ENCODE data around the gene DMD. TPM values are rescaled to one million over a fixed set of nuclear protein-coding genes. Genes with fewer than 3 reads are reported as not detected.
A peak's percentile ranks its signal among the peaks of the same experiment; 100 is the strongest.

The DMD gene
- total and polyA plus RNA-seq, 2 of the 13 experiments (the other 11 are each of a cell fraction or from before 2014, with no cell fraction given): 17.6 to 25.9 TPM

- no peak overlapping the region for H3K9ac ChIP-seq (ENCODE audit: insufficient read depth, low read depth, low read length)
- ChIA-PET POLR2A (no interaction called here), CTCF (ENCODE audit: low intra/inter-chr PET ratio, low total read pairs) (no interaction called here)
- no peak overlapping the region for H3K4me2 ChIP-seq (ENCODE audit: low read depth, low read length)
- WGBS (ENCODE audit: low lambda C conversion rate): 3% methylated on average over 3 of the region's 3 CpGs
- FAIRE-seq: no peak
- ATAC-seq: no peak
- TF ChIP-seq BCL6 (CRISPR knock-in tag; IDR thresholded peaks at IDR 0.05) (no peak), SMARCC2 (IDR thresholded peaks at IDR 0.05) (no peak), CREB1 (IDR thresholded peaks at IDR 0.05) (peak; percentile 90), CREB1 (CRISPR knock-in tag; IDR thresholded peaks at IDR 0.05) (no peak), ATF7 (IDR thresholded peaks at IDR 0.05) (peak; percentile 93), ATF7 (CRISPR knock-in tag; IDR thresholded peaks at IDR 0.05) (no peak)
- TF ChIP-seq, protein P1, sequence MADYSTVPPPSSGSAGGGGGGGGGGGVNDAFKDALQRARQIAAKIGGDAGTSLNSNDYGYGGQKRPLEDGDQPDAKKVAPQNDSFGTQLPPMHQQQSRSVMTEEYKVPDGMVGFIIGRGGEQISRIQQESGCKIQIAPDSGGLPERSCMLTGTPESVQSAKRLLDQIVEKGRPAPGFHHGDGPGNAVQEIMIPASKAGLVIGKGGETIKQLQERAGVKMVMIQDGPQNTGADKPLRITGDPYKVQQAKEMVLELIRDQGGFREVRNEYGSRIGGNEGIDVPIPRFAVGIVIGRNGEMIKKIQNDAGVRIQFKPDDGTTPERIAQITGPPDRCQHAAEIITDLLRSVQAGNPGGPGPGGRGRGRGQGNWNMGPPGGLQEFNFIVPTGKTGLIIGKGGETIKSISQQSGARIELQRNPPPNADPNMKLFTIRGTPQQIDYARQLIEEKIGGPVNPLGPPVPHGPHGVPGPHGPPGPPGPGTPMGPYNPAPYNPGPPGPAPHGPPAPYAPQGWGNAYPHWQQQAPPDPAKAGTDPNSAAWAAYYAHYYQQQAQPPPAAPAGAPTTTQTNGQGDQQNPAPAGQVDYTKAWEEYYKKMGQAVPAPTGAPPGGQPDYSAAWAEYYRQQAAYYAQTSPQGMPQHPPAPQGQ (CRISPR knock-in tag; IDR thresholded peaks at IDR 0.05; ENCODE audit: borderline replicate concordance): no peak
- no peak for DNase-seq (ENCODE audit: low spot score)
- no peak overlapping the region for H3K4me3 ChIP-seq (replicated peaks in 1 of 3; ENCODE audit: insufficient read depth in 1 of 3, low read depth in 2 of 3, low read length in 3 of 3)
- no TSS peak for BruUV-seq (replicated peaks)
- no peak overlapping the region for H2AFZ ChIP-seq (ENCODE audit: low read length)
- H3K4me1 ChIP-seq (ENCODE audit: insufficient read depth, low read length): no peaks in the 10 kb centered on the region
- no peaks in the 10 kb centered on the region for H4K20me1 ChIP-seq (ENCODE audit: insufficient read depth, low read length)
- no peak overlapping the region for H3K27ac ChIP-seq (ENCODE audit: extremely low read length, insufficient read depth, low read length)
- in situ Hi-C loops (cut with HindIII; ENCODE audit: extremely low pct_ligation_motif_present, low pct_unique_long_range_greater_than_20kb) (no loop called here), intact Hi-C loops (cut with micrococcal nuclease; ENCODE audit: unreplicated experiment) (no loop called here)
- no peaks in the 10 kb centered on the region for H3K27me3 ChIP-seq (ENCODE audit: control insufficient read depth in 1 of 2, insufficient read depth in 2 of 2, low read length in 2 of 2)
- H3K36me3 ChIP-seq (replicated peaks in 1 of 2; ENCODE audit: control insufficient read depth in 1 of 2, insufficient read depth in 2 of 2, low read length in 2 of 2): no peaks in the 10 kb centered on the region
- no peaks in the 10 kb centered on the region for H3K79me2 ChIP-seq (ENCODE audit: insufficient read depth, low read length)
- no peaks in the 10 kb centered on the region for H3K9me3 ChIP-seq (ENCODE audit: low read length)
Observed at GRCh38 chrX:32489125-32489524, 722.2 kb downstream of the DMD start.

DNA sequence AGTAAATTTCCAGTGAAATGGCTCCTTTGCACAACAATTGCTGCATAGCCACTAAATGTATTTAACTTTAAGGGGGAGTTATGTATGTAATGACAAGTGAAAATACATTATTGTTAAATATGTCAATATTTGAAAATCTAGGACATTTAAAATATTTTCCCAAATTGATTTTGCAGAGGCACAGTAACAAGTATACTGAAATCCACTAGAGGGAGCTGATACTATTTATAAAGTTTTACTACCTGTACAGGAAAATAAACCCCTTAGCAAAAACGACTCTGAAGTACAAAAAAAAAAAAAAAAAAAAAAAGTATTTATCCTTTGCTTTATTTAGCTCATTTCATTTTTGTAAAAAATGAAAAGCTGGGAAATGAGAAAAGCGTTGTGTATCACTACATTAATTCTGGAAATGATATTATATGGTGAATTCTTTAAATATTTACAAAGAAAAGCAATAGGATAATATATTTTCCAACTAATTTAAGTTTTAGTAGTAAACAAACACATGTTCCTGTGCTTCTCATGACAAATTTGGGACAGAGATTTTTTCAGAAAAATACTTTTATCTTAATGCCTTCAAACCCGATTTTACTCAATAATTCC is 727.7 kb downstream of the DMD start:
- FAIRE-seq: no peak
- Histone ChIP-seq H3K9me3 (ENCODE audit: low read length) (no peaks in the 10 kb centered on the region), H3K27ac (ENCODE audit: extremely low read length, insufficient read depth, low read length) (no peak overlapping the region), H2AFZ (ENCODE audit: low read length) (no peak overlapping the region), H3K79me2 (ENCODE audit: insufficient read depth, low read length) (no peaks in the 10 kb centered on the region), H3K4me1 (ENCODE audit: insufficient read depth, low read length) (no peaks in the 10 kb centered on the region), H3K27me3 (ENCODE audit: control insufficient read depth in 1 of 2, insufficient read depth in 2 of 2, low read length in 2 of 2) (no peaks in the 10 kb centered on the region), H3K4me2 (ENCODE audit: low read depth, low read length) (no peak overlapping the region), H3K4me3 (replicated peaks in 1 of 3; ENCODE audit: insufficient read depth in 1 of 3, low read depth in 2 of 3, low read length in 3 of 3) (no peak overlapping the region), H3K9ac (ENCODE audit: insufficient read depth, low read depth, low read length) (no peak overlapping the region), H3K36me3 (replicated peaks in 1 of 2; ENCODE audit: control insufficient read depth in 1 of 2, insufficient read depth in 2 of 2, low read length in 2 of 2) (no peaks in the 10 kb centered on the region), H4K20me1 (ENCODE audit: insufficient read depth, low read length) (no peaks in the 10 kb centered on the region)
- in situ Hi-C loops (cut with HindIII; ENCODE audit: extremely low pct_ligation_motif_present, low pct_unique_long_range_greater_than_20kb) (no loop called here), intact Hi-C loops (cut with micrococcal nuclease; ENCODE audit: unreplicated experiment) (loop anchor here (2.0 to 5.0 kb wide), 2 partner anchors 189 to 853 kb away; no protein-coding TSS in a partner anchor)
- no peak for DNase-seq (ENCODE audit: low spot score)
- CTCF ChIA-PET (ENCODE audit: low intra/inter-chr PET ratio, low total read pairs): no interaction called here
- POLR2A ChIA-PET: no interaction called here
- no peak for ATAC-seq
- BruUV-seq (replicated peaks): no TSS peak
- WGBS (ENCODE audit: low lambda C conversion rate): 0% methylated on average over 3 of the region's 3 CpGs
- TF ChIP-seq, protein P2, sequence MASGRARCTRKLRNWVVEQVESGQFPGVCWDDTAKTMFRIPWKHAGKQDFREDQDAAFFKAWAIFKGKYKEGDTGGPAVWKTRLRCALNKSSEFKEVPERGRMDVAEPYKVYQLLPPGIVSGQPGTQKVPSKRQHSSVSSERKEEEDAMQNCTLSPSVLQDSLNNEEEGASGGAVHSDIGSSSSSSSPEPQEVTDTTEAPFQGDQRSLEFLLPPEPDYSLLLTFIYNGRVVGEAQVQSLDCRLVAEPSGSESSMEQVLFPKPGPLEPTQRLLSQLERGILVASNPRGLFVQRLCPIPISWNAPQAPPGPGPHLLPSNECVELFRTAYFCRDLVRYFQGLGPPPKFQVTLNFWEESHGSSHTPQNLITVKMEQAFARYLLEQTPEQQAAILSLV (CRISPR knock-in tag; IDR thresholded peaks at IDR 0.05; ENCODE audit: borderline replicate concordance): no peak
- TF ChIP-seq MED1 (CRISPR knock-in tag; IDR thresholded peaks at IDR 0.05) (no peak), KMT2A (CRISPR knock-in tag; IDR thresholded peaks at IDR 0.05) (no peak), ZNF83 (CRISPR knock-in tag; IDR thresholded peaks at IDR 0.05; ENCODE audit: borderline replicate concordance) (no peak), ZNF451 (CRISPR knock-in tag; IDR thresholded peaks at IDR 0.05) (no peak), MTF2 (CRISPR knock-in tag; IDR thresholded peaks at IDR 0.05; ENCODE audit: borderline replicate concordance) (no peak), WIZ (CRISPR knock-in tag; IDR thresholded peaks at IDR 0.05) (no peak)
- TF ChIP-seq, protein P3, sequence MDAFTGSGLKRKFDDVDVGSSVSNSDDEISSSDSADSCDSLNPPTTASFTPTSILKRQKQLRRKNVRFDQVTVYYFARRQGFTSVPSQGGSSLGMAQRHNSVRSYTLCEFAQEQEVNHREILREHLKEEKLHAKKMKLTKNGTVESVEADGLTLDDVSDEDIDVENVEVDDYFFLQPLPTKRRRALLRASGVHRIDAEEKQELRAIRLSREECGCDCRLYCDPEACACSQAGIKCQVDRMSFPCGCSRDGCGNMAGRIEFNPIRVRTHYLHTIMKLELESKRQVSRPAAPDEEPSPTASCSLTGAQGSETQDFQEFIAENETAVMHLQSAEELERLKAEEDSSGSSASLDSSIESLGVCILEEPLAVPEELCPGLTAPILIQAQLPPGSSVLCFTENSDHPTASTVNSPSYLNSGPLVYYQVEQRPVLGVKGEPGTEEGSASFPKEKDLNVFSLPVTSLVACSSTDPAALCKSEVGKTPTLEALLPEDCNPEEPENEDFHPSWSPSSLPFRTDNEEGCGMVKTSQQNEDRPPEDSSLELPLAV (CRISPR knock-in tag; conservative IDR thresholded peaks at IDR 0.05; ENCODE audit: low read depth): no peak
- TF ChIP-seq, protein P4, sequence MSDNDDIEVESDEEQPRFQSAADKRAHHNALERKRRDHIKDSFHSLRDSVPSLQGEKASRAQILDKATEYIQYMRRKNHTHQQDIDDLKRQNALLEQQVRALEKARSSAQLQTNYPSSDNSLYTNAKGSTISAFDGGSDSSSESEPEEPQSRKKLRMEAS (IDR thresholded peaks at IDR 0.05): no peak

All from HepG2 (cell line).